Parathyroid adenoma (tissue), 2 donors: ENCODE measurements around the gene RALA.
A peak's percentile ranks its signal among the peaks of the same experiment; 100 is the strongest.

Experiments
- H2AFZ ChIP-seq: fragments of 300-600 bp; sonication (generic); one replicate; pipeline ENCODE4 v1.7.0; 2017; ENCODE audit warnings: antibody characterized with exemption, mild to moderate bottlenecking
- H3K27ac ChIP-seq: fragments of 300-600 bp; sonication (generic); one replicate; pipeline ENCODE4 v1.7.0; 2017
- H3K27me3 ChIP-seq: fragments of 300-600 bp; sonication (generic); one replicate; pipeline ENCODE4 v1.7.0; 2017; ENCODE audit warnings: low read length; ENCODE audit not compliant: control insufficient read depth, insufficient read depth
- H3K36me3 ChIP-seq: fragments of 300-600 bp; sonication (generic); one replicate; pipeline ENCODE4 v1.7.0; 2017; ENCODE audit warnings: low read length; ENCODE audit not compliant: control insufficient read depth, insufficient read depth
- H3K4me1 ChIP-seq: fragments of 300-600 bp; sonication (generic); one replicate; pipeline ENCODE4 v1.7.0; 2017; ENCODE audit warnings: control low read depth
- H3K4me2 ChIP-seq: fragments of 300-600 bp; sonication (generic); one replicate; pipeline ENCODE4 v1.7.0; 2017; ENCODE audit warnings: low read length
- H3K4me3 ChIP-seq: fragments of 300-600 bp; sonication (generic); one replicate; pipeline ENCODE4 v1.7.0; 2017; ENCODE audit warnings: low read depth, low read length
- H3K79me2 ChIP-seq: fragments of 300-600 bp; sonication (generic); one replicate; pipeline ENCODE4 v1.7.0; 2017; ENCODE audit warnings: control low read depth
- H3K9ac ChIP-seq: fragments of 300-600 bp; sonication (generic); one replicate; pipeline ENCODE4 v1.7.0; 2017; ENCODE audit warnings: mild to moderate bottlenecking
- H3K9me3 ChIP-seq: fragments of 300-600 bp; sonication (generic); one replicate; pipeline ENCODE4 v1.7.0; 2017; ENCODE audit warnings: low read length; ENCODE audit not compliant: control insufficient read depth
- CTCF ChIP-seq: fragments of 300-600 bp; sonication (generic); IDR thresholded peaks from one replicate; pipeline ENCODE4 v1.7.0; 2017; ENCODE audit warnings: antibody characterized with exemption, mild to moderate bottlenecking
- donor health status: primary hyperparathyroidism.

The RALA gene

GRCh38 chr7:39623047-39623731, at the start of gene RALA:
TSS of gene RALA (plus strand) at chr7:39623572. CDS start at chr7:39686668, 63,096 bp downstream.
- Histone ChIP-seq H3K27ac (peak within 1 kb of the TSS; percentile 94), H3K4me1 (peaks cover 11% of the 10 kb centered on the region)
- TF ChIP-seq CTCF, result no peak

GRCh38 chr7:39574673-39575349, 48.6 kb upstream of the RALA start:
- no peak for TF ChIP-seq CTCF
- Histone ChIP-seq H3K4me2 (no peak overlapping the region), H2AFZ (no peak overlapping the region), H3K27ac (no peak overlapping the region), H3K4me3 (no peak overlapping the region), H3K9ac (no peak overlapping the region), H3K36me3 (no peaks in the 10 kb centered on the region), H3K27me3 (no peaks in the 10 kb centered on the region), H3K79me2 (no peaks in the 10 kb centered on the region), H3K4me1 (no peaks in the 10 kb centered on the region), H3K9me3 (no peaks in the 10 kb centered on the region)

More at GRCh38 chr7:39623047-39623731, at the start of gene RALA:
- Histone ChIP-seq H3K9me3 (no peaks in the 10 kb centered on the region), H3K4me3 (peak within 1 kb of the TSS; percentile 92), H3K79me2 (peaks cover 32% of the 10 kb centered on the region), H3K9ac (peak within 1 kb of the TSS; percentile 91), H3K4me2 (peak within 1 kb of the TSS; percentile 97), H3K36me3 (no peaks in the 10 kb centered on the region), H3K27me3 (no peaks in the 10 kb centered on the region), H2AFZ (peak within 1 kb of the TSS; percentile 99)

GRCh38 chr7:39577229-39577874, 46.0 kb upstream of the RALA start:
- no peak overlapping the region for H3K4me2 ChIP-seq
- no peak for TF ChIP-seq CTCF
- H3K9ac ChIP-seq, result no peak overlapping the region
- no peak overlapping the region for H3K4me3 ChIP-seq
- H3K9me3 ChIP-seq, result no peaks in the 10 kb centered on the region
- H3K27ac ChIP-seq, result no peak overlapping the region
- no peaks in the 10 kb centered on the region for H3K36me3 ChIP-seq
- no peaks in the 10 kb centered on the region for H3K27me3 ChIP-seq
- H3K79me2 ChIP-seq, result no peaks in the 10 kb centered on the region
- H2AFZ ChIP-seq, result no peak overlapping the region
- H3K4me1 ChIP-seq, result no peaks in the 10 kb centered on the region

GRCh38 chr7:39580149-39580874, 43.1 kb upstream of the RALA start:
- H3K9ac ChIP-seq, result no peak overlapping the region
- H3K27ac ChIP-seq, result no peak overlapping the region
- no peaks in the 10 kb centered on the region for H3K36me3 ChIP-seq
- no peak overlapping the region for H3K4me3 ChIP-seq
- no peak overlapping the region for H3K4me2 ChIP-seq
- no peaks in the 10 kb centered on the region for H3K4me1 ChIP-seq
- no peak overlapping the region for H2AFZ ChIP-seq
- H3K27me3 ChIP-seq, result no peaks in the 10 kb centered on the region
- peak; percentile 86 for TF ChIP-seq CTCF
- no peaks in the 10 kb centered on the region for H3K9me3 ChIP-seq
- H3K79me2 ChIP-seq, result no peaks in the 10 kb centered on the region
